HG03354 (cell line): Measurements from ENCODE around the gene ITIH2.
"Not testable (repeated sequence)": the region's sequence is repeated elsewhere in the genome, so short reads cannot be mapped to it uniquely, and the experiment has no call there.

Experiments used
- ATAC-seq: cut with Tn5 transposase; IDR thresholded peaks from one replicate; pipeline ENCODE4 v1.9.1; 2021; ENCODE audit warnings: mild to moderate bottlenecking; ENCODE audit not compliant: unreplicated experiment, poor library complexity, severe bottlenecking

Gene ITIH2

GRCh38 chr10:7703140-7703539 lies at the start of gene ITIH2:
TSS of gene ITIH2 (plus strand) at chr10:7703316. CDS start at chr10:7703435, 119 bp downstream.
- no peak for ATAC-seq

DNA sequence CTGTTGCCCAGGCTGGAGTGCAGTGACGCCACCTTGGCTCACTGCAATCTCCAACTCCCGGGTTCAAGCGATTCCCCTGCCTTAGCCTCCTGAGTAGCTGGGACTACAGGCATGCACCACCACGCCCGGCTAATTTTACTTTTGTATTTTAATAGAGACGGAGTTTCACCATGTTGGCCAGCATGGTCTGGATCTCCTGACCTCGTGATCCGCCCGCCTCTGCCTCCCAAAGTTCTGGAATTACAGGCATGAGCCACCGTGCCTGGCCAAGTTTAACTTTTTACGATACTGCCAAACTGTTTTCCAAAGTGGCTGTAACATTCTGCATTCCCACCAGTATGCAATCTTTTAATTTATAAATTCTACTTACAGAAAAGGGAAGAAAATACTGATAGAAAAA lies 46.0 kb upstream of the ITIH2 start:
- ATAC-seq: not testable (repeated sequence)

DNA sequence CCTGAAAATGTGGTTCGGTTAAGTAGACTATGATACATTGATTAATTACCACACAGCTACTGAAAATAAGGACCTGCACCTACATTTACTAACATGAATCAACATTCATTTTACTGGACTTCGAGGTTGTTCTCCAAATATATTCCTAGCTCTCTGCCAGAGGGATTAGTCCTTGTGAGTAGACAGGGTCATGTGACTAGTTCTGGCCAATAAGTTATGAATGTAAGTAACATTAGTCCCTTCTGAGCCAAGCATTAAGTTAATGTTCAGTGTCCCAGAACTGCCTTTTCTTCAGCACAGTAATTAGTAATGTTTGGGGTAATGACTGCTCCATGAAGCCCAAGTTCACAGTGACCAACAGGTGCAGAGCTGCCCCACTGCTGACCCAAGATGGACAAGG lies 45.6 kb upstream of the ITIH2 start:
- ATAC-seq: no peak

GRCh38 chr10:7659560-7659959 lies 43.6 kb upstream of the ITIH2 start:
- no peak for ATAC-seq

GRCh38 chr10:7662522-7662921 lies 40.6 kb upstream of the ITIH2 start:
- no peak for ATAC-seq

GRCh38 chr10:7664707-7665106 lies 38.4 kb upstream of the ITIH2 start:
- ATAC-seq: no peak

GRCh38 chr10:7665767-7666166 lies 37.3 kb upstream of the ITIH2 start:
- ATAC-seq: no peak

DNA sequence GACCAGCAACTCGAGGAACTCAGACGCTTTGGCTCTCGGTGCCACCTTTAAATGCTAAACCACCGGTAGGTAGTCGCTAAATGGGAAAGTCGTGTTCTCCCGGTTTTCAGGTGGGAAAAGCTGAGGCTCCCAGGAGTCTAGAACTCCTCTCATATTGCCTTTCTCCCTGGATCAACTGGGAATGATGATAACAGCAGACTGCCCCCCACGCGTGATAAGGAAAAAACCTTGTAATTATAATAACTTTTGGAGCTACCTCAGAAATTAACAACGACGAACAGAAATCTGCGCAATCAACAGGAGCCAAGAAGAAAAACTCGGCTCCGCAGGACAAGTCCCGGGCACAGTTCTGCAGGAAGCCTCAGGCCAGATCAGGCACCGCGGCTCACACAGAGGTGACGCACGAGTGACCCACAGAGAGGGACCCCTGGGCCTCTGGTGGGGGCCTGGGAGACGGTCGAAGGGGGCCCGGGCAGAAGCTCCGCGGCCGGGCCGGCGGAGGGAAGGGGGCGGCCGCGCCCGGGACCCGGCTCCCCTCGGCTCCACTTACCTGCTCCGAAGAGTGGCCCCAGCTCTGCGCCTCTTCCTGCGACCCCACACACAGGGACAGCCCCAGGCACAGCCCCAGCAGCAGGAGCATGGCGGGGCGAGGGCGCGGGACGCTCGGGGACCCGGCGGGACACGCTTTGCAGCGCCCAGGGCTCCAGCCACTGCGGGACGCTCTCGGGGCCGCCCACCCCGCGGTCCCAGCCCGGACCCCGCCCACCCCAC lies 36.7 kb upstream of the ITIH2 start, which contains the start of gene ITIH5:
Gene ITIH5, minus strand, starts transcription at position 714 of the 771 bp plus-strand sequence. Its CDS starts 74 bp downstream, at position 640.
- no peak for ATAC-seq

DNA sequence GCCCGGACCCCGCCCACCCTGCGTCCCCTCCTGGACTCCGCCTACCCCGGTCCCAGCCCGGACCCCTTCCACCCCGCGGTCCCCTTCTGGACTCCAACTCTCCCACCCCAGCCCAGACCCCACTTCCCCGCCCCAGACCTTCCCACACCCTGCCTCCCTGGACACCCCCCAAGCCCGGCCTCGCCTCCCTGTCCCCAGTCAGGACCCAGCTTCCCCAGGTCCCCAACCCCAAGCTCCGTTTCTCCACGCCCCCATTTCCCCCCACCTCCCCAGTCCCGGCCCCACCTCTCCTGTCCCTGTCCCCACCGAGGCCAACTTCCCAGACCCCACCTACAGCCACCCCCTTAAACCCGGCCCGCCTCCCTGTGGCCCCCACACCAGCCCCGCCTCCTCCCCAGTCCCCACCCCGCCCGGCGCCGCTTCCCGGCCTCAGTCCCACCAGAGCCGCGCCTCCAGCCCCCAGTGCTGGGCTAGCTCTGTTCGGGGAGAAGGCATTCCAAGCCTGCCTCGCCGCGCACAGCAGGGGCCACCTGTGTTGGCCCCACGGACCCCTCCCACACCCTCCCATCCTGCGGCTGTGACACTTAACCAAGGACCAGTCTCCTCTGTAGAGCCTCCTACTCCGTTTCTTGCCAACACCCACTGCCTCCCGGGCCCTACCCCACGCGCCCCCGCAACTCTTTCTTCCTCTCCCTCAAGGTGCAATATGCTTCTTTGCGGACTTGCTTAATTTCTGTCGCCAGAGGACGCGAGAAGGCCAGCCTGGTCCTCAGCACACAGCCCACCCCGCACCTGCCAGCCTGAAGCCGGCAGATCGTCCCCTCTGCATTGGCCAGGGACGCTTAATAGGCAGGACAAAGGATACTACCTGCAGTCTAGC lies 35.6 kb upstream of the ITIH2 start:
- no peak for ATAC-seq

- ATAC-seq: no peak
Measured at GRCh38 chr10:7670157-7670556, 33.0 kb upstream of the ITIH2 start.

DNA sequence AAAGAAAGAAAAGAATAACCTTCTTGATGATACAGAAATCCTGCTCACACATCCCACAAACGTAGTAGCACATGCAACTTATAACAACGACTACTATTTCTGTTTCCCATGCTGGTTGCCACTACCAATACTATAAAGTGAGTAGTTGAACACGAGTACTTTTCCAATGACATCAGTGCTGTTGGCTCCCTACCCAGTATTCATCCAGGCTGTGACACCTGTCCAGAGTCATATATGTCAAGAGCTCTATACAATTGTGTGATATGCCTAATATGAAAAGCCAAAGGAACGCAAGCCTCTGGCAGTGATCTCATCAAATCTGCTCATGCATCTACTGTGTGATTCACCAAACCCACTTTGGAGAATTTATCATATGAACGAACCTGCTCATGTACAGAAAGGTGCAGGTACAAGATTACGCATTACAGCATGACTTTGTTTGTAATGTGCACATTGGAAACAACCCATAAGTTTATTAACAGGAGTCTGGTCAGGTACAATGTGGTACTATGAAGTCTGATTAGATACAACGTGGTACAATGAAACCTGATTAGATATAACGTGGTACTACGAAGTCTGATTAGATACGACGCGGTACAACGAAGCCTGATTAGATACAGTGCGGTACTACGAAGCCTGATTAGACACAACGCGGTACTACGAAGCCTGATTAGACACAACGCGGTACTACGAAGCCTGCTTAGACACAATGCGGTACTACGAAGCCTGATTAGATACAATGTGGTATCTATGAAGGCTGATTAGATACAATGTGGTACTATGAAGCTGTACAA lies 30.6 kb upstream of the ITIH2 start:
- ATAC-seq: no peak

GRCh38 chr10:7679256-7679655 lies 23.9 kb upstream of the ITIH2 start:
- ATAC-seq: no peak

GRCh38 chr10:7680078-7680477 lies 23.0 kb upstream of the ITIH2 start:
- not testable (repeated sequence) for ATAC-seq

DNA sequence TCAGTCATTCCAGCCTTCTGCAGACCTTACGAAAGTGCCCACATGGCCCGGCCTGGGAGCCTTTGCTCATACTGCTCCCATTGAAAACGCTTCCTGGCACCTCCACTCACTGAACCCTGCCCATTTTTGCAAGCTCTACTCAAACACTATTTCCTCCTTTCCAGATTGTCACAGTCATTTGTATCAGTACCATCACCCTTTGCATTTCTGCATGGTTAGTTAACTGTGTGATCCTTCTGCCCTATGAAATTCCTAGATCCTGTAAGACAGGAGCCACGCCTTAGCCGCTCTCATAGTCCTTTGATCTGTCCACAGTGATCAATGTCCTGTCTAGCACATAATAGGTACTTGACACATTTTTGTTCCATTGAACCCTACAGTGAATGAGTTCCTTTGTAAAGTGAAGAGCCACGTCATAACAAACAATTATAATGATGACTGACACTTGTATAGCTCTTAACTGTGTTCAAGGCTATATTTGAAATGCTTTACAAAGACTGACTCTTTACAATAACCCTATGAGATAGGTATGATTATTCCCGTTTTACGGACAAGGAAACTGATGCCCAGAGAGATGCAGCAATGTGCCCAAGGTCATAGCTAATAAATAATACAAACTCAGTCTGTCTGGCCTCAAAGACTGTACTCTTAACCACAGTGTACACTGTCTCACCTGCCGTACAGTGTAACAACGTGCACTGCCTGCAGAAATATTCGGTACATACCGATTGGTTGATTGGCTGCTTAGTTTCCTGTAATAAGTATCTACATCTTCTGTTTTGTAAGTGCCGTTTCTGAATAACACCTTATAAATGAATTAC lies 16.6 kb upstream of the ITIH2 start:
- ATAC-seq: no peak

DNA sequence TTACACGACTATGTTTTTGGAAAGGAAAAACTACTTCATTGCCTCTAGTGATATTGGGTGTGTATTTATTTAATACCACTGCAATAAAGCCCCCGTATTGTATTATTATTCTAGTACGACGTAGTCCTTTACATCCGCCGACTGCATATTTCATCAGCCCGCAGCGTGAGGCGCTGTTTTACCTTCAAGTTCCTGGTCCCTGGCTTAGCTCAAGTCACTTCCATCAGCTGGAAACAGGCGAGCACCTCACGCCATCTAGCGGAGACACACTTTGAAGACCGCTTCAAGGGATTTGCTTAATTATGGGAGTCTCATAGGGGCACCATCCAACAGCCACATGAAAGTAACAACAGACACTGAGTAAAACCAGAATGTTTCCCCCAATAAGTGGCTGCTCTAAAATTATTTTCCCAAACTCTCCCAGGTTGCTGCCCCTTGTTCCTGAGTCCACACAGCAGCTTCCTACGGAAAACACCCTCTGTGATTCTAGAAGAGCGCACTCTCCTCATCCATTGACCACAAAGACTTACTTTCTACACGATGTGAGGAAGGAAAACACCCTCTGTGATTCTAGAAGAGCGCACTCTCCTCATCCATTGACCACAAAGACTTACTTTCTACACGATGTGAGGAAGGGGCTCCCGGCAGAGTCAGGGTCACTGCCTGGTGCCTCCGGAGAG lies 15.7 kb upstream of the ITIH2 start:
- ATAC-seq: peak; percentile 98

GRCh38 chr10:7689591-7689990 lies 13.5 kb upstream of the ITIH2 start:
- no peak for ATAC-seq

- ATAC-seq: not testable (repeated sequence)
Measured at GRCh38 chr10:7690885-7691597, 12.1 kb upstream of the ITIH2 start.

DNA sequence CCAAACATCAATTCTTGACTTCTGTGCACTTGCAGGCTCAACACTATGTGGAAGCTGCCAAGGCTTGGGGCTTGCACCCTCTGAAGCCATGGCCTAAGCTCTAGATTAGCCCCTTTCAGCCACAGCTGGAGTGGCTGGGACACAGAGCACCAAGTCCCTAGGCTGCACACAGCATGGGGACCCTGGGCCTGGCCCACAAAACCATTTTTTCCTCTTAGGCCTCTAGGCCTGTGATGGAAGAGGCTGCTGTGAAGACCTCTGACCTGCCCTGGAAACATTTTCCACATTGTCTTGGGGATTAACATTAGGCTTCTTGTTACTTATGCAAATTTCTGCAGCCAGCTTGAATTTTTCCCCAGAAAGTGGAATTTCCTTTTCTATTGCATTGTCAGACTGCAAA lies 10.7 kb upstream of the ITIH2 start:
- not testable (repeated sequence) for ATAC-seq
